HepG2 (cell line): ENCODE measurements around the gene ADIPOR1. TPM values are rescaled to one million over a fixed set of nuclear protein-coding genes. Genes with fewer than 3 reads are reported as not detected.
A peak's percentile ranks its signal among the peaks of the same experiment; 100 is the strongest.

Source experiments
- AKAP8 ChIP-seq: sonication (generic); formaldehyde crosslinking; IDR thresholded peaks from 2 replicates; pipeline ENCODE4 v1.5.1; 2020; ENCODE audit warnings: mild to moderate bottlenecking, missing genetic modification reagents
- ATF7 ChIP-seq, 2 experiments: fragments of 450-650 bp in 1 of 2; sonication (generic) in 1 of 2; formaldehyde crosslinking in 1 of 2; IDR thresholded peaks; 2 replicates each; pipeline versions ENCODE4 v1.4.0 to v1.6.1; 2016 to 2020; ENCODE audit warnings: antibody characterized with exemption in 1 of 2, mild to moderate bottlenecking in 1 of 2, missing genetic modification reagents in 1 of 2
- CEBPG ChIP-seq: IDR thresholded peaks from 2 replicates; pipeline ENCODE4 v1.6.1; 2016
- HNF4G ChIP-seq, 2 experiments: sonication (generic) in 1 of 2; formaldehyde crosslinking in 1 of 2; IDR thresholded peaks; 2 replicates each; pipeline versions ENCODE4 v1.4.0 to v1.6.1; 2011 to 2020; ENCODE audit warnings: borderline replicate concordance in 2 of 2, low read depth in 2 of 2, mild to moderate bottlenecking in 2 of 2, low read length in 1 of 2, missing genetic modification reagents in 1 of 2, moderate library complexity in 1 of 2
- HNRNPK ChIP-seq: fragments of 200-400 bp; formaldehyde crosslinking; IDR thresholded peaks from 2 replicates; pipeline ENCODE4 v1.6.1; 2018; ENCODE audit warnings: low read length, low read depth, moderate library complexity, mild to moderate bottlenecking; ENCODE audit not compliant: poor library complexity, severe bottlenecking
- MAFG ChIP-seq: sonication (generic); formaldehyde crosslinking; IDR thresholded peaks from 2 replicates; pipeline ENCODE4 v1.5.1; 2020; ENCODE audit warnings: mild to moderate bottlenecking, missing genetic modification reagents
- NCOA1 ChIP-seq: sonication (generic); formaldehyde crosslinking; IDR thresholded peaks from 2 replicates; pipeline ENCODE4 v1.9.0; 2021; ENCODE audit warnings: missing genetic modification reagents
- ONECUT2 ChIP-seq: sonication (generic); formaldehyde crosslinking; IDR thresholded peaks from 2 replicates; pipeline ENCODE4 v1.4.0; 2020; ENCODE audit warnings: missing genetic modification reagents
- ZBTB33 ChIP-seq: sonication (generic); formaldehyde crosslinking; IDR thresholded peaks from 2 replicates; pipeline ENCODE4 v1.4.0; 2020; ENCODE audit warnings: missing genetic modification reagents
- ZNF570 ChIP-seq: sonication (generic); formaldehyde crosslinking; IDR thresholded peaks from 2 replicates; pipeline ENCODE4 v1.4.0; 2020; ENCODE audit warnings: mild to moderate bottlenecking, missing genetic modification reagents, borderline replicate concordance
- ZNF670 ChIP-seq: sonication (generic); formaldehyde crosslinking; IDR thresholded peaks from 2 replicates; pipeline ENCODE4 v1.8.0; 2022; ENCODE audit warnings: mild to moderate bottlenecking, missing genetic modification reagents, borderline replicate concordance
- ZNF773 ChIP-seq: sonication (generic); formaldehyde crosslinking; IDR thresholded peaks from 2 replicates; pipeline ENCODE4 v1.4.0; 2020; ENCODE audit warnings: missing genetic modification reagents, borderline replicate concordance
- polyA plus RNA-seq, 8 experiments: library from polyadenylated mRNA; depleted of rRNA in 3 of 8; stranded (reverse) in 7 of 8; unstranded in 1 of 8; fragments of >200 nt; fragmentation: Illumina TruSeq in 4 of 8; extraction: Trizol in 4 of 8; gene quantifications; 2 replicates each; pipeline versions ENCODE4 v1.2.1 to v1.2.3, GENCODE V29; 2011 to 2016; ENCODE audit warnings: low read depth in 4 of 8, missing spikeins in 1 of 8, mixed read lengths in 1 of 8; ENCODE audit not compliant: insufficient read depth in 1 of 8
- total RNA-seq, 5 experiments: library from RNA; depleted of rRNA; stranded (reverse); fragments of >200 nt; fragmentation: Illumina TruSeq; extraction: Trizol; gene quantifications; 2 replicates each; pipeline ENCODE4 v1.2.3, GENCODE V29; 2016; ENCODE audit warnings: low read depth in 1 of 5
- TF ChIP-seq, protein P1 (sequence below): IDR thresholded peaks from 2 replicates; pipeline ENCODE4 v1.6.1; 2016; ENCODE audit warnings: low read depth, missing genetic modification reagents, missing compliant biosample characterization
- TF ChIP-seq, protein P2 (sequence below): sonication (generic); formaldehyde crosslinking; IDR thresholded peaks from 2 replicates; pipeline ENCODE4; 2020; ENCODE audit warnings: missing genetic modification reagents, mild to moderate bottlenecking, borderline replicate concordance

ADIPOR1 gene
- total and polyA plus RNA-seq, 2 of the 13 experiments (the other 11 are each of a cell fraction or from before 2014, with no cell fraction given) = 60.0 to 141 TPM

DNA sequence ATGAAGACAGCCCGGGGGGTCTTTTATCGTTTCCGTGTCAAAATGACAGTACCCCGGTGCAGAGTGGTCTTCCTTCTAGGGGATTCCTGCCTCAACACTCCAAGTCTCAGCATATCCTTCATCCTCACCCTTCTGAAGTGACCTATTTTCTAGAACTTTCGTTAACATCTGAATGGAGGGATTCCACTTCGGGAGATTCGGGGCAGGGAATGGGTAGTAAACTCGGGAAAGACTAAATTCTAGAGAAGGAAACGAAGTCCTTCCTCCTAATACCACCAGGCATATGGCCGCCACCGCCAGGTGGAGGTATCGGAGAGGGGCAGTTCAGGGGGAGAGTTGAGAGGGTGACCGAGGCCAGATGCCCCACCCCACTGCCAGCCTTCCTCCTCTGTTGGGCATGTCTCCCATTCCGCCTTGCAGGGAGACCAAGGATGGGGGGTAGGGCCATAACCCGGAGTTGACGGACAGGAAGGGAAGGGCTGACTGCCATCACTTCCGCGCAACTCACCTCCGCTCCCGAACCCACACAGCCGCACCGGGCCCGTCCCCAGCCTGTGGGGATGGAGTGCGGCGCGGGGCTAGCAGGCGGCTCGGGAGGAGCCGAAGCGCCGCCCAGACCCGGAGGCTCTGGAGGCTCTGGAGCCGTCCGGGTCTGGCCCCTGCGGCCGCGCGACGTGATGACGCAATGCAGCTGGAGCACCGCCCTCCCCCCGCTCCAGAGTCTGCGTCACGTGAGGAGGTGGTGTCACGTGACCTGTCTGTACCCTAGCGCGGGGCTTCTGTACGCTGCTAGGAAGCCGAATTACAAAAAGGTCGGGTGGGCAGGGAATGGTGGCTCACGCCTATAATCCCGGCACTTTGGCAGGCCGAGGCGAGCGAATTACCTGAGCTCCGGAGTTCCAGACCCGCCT is 31.3 kb downstream of the ADIPOR1 start, which contains the start of gene KLHL12 (continued):
- TF ChIP-seq, protein P1, sequence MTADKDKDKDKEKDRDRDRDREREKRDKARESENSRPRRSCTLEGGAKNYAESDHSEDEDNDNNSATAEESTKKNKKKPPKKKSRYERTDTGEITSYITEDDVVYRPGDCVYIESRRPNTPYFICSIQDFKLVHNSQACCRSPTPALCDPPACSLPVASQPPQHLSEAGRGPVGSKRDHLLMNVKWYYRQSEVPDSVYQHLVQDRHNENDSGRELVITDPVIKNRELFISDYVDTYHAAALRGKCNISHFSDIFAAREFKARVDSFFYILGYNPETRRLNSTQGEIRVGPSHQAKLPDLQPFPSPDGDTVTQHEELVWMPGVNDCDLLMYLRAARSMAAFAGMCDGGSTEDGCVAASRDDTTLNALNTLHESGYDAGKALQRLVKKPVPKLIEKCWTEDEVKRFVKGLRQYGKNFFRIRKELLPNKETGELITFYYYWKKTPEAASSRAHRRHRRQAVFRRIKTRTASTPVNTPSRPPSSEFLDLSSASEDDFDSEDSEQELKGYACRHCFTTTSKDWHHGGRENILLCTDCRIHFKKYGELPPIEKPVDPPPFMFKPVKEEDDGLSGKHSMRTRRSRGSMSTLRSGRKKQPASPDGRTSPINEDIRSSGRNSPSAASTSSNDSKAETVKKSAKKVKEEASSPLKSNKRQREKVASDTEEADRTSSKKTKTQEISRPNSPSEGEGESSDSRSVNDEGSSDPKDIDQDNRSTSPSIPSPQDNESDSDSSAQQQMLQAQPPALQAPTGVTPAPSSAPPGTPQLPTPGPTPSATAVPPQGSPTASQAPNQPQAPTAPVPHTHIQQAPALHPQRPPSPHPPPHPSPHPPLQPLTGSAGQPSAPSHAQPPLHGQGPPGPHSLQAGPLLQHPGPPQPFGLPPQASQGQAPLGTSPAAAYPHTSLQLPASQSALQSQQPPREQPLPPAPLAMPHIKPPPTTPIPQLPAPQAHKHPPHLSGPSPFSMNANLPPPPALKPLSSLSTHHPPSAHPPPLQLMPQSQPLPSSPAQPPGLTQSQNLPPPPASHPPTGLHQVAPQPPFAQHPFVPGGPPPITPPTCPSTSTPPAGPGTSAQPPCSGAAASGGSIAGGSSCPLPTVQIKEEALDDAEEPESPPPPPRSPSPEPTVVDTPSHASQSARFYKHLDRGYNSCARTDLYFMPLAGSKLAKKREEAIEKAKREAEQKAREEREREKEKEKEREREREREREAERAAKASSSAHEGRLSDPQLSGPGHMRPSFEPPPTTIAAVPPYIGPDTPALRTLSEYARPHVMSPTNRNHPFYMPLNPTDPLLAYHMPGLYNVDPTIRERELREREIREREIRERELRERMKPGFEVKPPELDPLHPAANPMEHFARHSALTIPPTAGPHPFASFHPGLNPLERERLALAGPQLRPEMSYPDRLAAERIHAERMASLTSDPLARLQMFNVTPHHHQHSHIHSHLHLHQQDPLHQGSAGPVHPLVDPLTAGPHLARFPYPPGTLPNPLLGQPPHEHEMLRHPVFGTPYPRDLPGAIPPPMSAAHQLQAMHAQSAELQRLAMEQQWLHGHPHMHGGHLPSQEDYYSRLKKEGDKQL (CRISPR knock-in tag) = no peak
- TF ChIP-seq ZBTB33 (CRISPR knock-in tag) (peak; percentile 58), HNRNPK (peak; percentile 44), ONECUT2 (CRISPR knock-in tag) (0 out of 2 replicates have a peak, but pooled peaks have one; percentile 22), AKAP8 (peak; percentile 51; the same call in 1 of the 2 replicates), NCOA1 (CRISPR knock-in tag) (0 out of 2 replicates have a peak, but pooled peaks have one; percentile 60), ZNF773 (no peak), ATF7 (IDR thresholded peaks at IDR 0.05) (peak; percentile 95), ATF7 (CRISPR knock-in tag; IDR thresholded peaks at IDR 0.05) (peak; percentile 96), ZNF670 (CRISPR knock-in tag) (no peak; the same call in 1 of the 2 replicates), MAFG (CRISPR knock-in tag) (no peak), HNF4G (IDR thresholded peaks at IDR 0.05; ENCODE audit: borderline replicate concordance, low read depth, low read length) (no peak), HNF4G (CRISPR knock-in tag; IDR thresholded peaks at IDR 0.05; ENCODE audit: borderline replicate concordance, low read depth) (0 out of 2 replicates have a peak, but pooled peaks have one; percentile 19), CEBPG (peak; percentile 98), ZNF570 (CRISPR knock-in tag) (no peak)
- TF ChIP-seq, protein P2, sequence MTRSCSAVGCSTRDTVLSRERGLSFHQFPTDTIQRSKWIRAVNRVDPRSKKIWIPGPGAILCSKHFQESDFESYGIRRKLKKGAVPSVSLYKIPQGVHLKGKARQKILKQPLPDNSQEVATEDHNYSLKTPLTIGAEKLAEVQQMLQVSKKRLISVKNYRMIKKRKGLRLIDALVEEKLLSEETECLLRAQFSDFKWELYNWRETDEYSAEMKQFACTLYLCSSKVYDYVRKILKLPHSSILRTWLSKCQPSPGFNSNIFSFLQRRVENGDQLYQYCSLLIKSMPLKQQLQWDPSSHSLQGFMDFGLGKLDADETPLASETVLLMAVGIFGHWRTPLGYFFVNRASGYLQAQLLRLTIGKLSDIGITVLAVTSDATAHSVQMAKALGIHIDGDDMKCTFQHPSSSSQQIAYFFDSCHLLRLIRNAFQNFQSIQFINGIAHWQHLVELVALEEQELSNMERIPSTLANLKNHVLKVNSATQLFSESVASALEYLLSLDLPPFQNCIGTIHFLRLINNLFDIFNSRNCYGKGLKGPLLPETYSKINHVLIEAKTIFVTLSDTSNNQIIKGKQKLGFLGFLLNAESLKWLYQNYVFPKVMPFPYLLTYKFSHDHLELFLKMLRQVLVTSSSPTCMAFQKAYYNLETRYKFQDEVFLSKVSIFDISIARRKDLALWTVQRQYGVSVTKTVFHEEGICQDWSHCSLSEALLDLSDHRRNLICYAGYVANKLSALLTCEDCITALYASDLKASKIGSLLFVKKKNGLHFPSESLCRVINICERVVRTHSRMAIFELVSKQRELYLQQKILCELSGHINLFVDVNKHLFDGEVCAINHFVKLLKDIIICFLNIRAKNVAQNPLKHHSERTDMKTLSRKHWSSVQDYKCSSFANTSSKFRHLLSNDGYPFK (CRISPR knock-in tag) = peak; percentile 87; the same call in 1 of the 2 replicates
